Activated naive CD8-positive, alpha-beta T cell treated with anti-CD3 and anti-CD28 coated beads for 36 hours (primary cell): ENCODE measurements around the gene ACBD4. TPM values are rescaled to one million over a fixed set of nuclear protein-coding genes. Genes with fewer than 3 reads are reported as not detected.

Experiments
- DNase-seq: peaks from one replicate; pipeline ENCODE4 v3.0.0; 2021
- H3K27ac Mint-ChIP-seq: one replicate; pipeline ENCODE4 v1.8.0; 2022; ENCODE audit warnings: mild to moderate bottlenecking, moderate library complexity, mixed read lengths
- H3K27me3 Mint-ChIP-seq: one replicate; pipeline ENCODE4 v1.8.0; 2022; ENCODE audit warnings: mild to moderate bottlenecking, mixed read lengths
- H3K36me3 Mint-ChIP-seq: one replicate; pipeline ENCODE4 v1.8.0; 2021; ENCODE audit warnings: mild to moderate bottlenecking, mixed read lengths
- H3K4me1 Mint-ChIP-seq: one replicate; pipeline ENCODE4 v1.8.0; 2021; ENCODE audit warnings: mixed read lengths
- H3K4me3 Mint-ChIP-seq: one replicate; pipeline ENCODE4 v1.8.0; 2022; ENCODE audit warnings: mild to moderate bottlenecking, moderate library complexity, mixed read lengths
- H3K9me3 Mint-ChIP-seq: one replicate; pipeline ENCODE4 v1.8.0; 2022; ENCODE audit warnings: mixed read lengths
- total RNA-seq, 2 experiments: library from RNA; stranded (reverse); gene quantifications; one replicate each; pipeline ENCODE4 v1.2.3, GENCODE V29; 2021

ACBD4 gene
- total RNA-seq, 2 experiments from 2014 or later, result 8.6 to 8.9 TPM

DNA sequence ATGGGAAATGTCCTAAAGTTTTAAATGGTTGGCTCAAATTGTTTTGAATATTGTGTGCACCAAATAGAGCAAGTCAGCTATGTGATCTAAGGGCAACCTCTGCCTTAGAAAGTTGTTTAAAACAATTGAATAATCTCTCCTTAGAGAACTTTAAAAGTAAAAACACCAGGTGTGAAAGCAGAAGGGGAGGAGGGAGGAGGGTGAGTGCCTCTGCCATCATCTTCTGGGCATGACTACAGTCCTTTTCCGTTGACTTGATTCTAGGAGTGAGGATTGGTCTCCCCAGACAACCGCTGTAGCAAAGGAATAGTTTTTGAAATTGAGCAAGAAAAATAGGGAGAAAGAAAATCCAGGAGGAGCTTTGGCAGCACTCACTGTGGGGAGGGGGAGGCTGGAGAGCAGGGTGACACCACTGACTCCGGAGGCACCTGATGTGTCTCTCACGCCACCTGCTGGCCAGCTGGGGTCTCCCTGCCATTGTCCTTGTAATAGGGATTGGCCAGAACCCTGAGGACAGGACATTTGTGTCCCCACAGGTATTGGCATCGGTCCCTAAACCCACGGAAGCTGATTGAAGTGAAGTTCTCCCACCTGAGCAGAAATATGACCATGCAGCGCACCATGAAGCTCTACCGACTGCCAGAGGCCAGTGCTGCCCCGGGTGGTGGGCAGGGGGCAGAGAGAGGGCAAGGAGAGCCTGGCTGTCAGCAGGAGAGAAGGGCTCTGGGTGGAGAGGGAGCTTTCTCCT, 36.4 kb upstream of the ACBD4 start:
- H3K27ac Mint-ChIP-seq, result no peak overlapping the region
- no peak overlapping the region for H3K4me3 Mint-ChIP-seq
- DNase-seq, result peak; percentile 72
- H3K4me1 Mint-ChIP-seq, result no peaks in the 10 kb centered on the region
- no peaks in the 10 kb centered on the region for H3K27me3 Mint-ChIP-seq
- H3K9me3 Mint-ChIP-seq, result no peaks in the 10 kb centered on the region
- peaks cover 26% of the 10 kb centered on the region for H3K36me3 Mint-ChIP-seq

DNA sequence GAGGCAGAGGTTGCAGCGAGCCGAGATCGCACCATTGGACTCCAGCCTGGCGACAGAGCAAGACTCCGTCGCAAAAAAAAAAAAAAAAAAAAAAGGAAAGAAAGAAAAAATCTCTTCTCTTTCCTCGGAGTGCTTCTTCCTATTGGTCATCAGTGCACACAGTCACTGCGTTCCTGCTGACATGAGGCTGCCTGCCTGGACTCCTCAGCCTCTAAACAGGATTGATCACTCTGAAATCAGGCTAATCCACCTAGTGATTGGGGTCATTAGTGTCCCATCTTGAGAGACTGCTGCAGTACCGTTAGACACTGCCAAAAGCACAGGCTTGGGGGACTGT, 34.0 kb upstream of the ACBD4 start:
- peaks cover 13% of the 10 kb centered on the region for H3K36me3 Mint-ChIP-seq

DNA sequence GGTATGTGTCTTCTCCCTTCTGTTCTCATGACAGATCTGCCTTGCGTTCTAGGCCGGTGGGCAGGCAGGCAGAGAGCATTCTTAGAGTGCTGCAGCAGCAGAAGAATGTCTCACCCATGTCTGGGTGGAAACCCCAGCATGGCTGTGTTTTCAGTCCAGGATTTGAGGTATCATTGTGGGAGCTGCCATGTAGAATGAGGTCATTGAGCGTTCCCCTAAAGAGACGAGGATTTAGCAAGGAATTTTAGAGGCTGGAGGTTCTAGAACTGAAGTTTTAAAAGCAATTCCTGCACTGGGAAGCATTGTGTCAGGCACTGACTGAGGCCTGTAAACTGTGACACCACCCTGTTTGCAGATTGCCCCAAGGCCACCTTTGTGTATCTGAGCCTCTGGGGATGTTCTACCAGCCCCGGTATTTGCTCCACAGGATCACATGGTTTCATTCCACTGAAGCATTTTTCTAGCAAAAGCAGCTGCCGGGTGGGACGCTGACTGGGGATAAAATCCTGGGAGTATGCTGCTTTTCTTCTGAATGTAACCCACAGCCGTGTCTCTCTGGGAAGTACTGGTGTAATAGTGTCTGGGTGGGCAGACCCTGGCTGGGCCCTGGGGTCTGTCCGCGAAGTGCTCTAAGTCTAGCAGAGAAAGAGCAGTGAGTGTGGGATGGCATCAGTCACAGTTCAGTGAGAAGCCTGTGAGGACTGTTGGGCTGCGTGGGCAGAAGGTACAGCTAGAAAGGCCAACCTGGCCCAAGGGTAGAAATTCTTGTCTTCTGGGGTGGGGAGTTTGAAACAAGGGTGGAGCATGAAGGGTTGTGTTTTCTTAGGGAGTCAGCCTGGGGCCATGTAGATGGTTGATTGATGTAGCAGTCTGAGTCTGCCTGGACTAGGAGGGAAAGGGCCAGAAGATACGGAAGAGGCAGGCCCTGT, 33.3 kb upstream of the ACBD4 start:
- DNase-seq, result no peak
- Mint-ChIP-seq H3K4me3 (no peak overlapping the region), H3K9me3 (no peaks in the 10 kb centered on the region), H3K27ac (peak overlapping the region; percentile 32), H3K27me3 (no peaks in the 10 kb centered on the region), H3K4me1 (no peaks in the 10 kb centered on the region), H3K36me3 (peaks cover 12% of the 10 kb centered on the region)

More for the DNA sequence above, 34.0 kb upstream of the ACBD4 start:
- no peak overlapping the region for H3K27ac Mint-ChIP-seq
- H3K4me1 Mint-ChIP-seq, result no peaks in the 10 kb centered on the region
- no peak overlapping the region for H3K4me3 Mint-ChIP-seq
- no peak for DNase-seq
- H3K27me3 Mint-ChIP-seq, result no peaks in the 10 kb centered on the region
- no peaks in the 10 kb centered on the region for H3K9me3 Mint-ChIP-seq

DNA sequence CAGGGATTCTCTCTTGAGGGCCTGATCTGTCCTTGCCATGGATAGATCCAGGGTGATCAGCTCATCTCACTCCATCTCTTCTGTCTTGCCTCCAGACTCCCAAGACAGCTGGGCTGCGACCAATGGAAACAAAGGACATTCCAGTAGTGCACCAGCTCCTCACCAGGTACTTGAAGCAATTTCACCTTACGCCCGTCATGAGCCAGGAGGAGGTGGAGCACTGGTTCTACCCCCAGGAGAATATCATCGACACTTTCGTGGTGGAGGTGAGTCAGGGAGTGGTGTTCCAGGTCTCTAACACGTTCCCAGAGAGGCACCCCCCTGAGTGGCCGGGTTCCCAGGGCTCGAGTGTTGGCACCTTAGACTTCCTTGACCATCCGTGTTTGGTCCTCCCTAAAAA, 32.6 kb upstream of the ACBD4 start:
- Mint-ChIP-seq H3K4me3 (no peak overlapping the region), H3K4me1 (no peaks in the 10 kb centered on the region), H3K9me3 (no peaks in the 10 kb centered on the region), H3K27me3 (no peaks in the 10 kb centered on the region), H3K27ac (peak overlapping the region; percentile 32), H3K36me3 (peaks cover 11% of the 10 kb centered on the region)
- no peak for DNase-seq

DNA sequence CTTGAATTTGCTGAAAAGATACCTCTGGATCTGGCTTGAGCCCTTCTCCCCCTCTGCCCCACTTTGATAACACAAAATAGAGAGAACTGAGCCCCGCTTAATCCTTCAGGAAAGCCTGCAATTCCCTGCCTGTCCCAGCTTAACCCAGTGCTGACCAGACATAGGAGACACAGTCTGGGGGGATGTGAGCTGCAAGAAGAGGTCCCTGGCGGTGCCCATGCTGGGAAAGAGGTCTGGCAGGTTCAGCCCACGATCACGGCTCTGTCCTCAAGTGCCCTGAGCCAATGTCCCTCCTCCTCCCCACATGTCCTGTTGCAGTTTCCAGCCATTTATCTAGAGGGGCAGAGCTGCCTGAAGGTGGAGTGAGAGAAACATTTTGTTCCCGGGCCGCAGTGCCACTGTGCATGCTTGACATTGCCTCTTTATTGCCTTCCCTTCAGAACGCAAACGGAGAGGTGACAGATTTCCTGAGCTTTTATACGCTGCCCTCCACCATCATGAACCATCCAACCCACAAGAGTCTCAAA, 32.2 kb upstream of the ACBD4 start:
- Mint-ChIP-seq H3K4me1 (no peaks in the 10 kb centered on the region), H3K4me3 (no peak overlapping the region), H3K27ac (no peak overlapping the region), H3K27me3 (no peaks in the 10 kb centered on the region), H3K36me3 (peaks cover 8% of the 10 kb centered on the region), H3K9me3 (no peaks in the 10 kb centered on the region)
- no peak for DNase-seq

DNA sequence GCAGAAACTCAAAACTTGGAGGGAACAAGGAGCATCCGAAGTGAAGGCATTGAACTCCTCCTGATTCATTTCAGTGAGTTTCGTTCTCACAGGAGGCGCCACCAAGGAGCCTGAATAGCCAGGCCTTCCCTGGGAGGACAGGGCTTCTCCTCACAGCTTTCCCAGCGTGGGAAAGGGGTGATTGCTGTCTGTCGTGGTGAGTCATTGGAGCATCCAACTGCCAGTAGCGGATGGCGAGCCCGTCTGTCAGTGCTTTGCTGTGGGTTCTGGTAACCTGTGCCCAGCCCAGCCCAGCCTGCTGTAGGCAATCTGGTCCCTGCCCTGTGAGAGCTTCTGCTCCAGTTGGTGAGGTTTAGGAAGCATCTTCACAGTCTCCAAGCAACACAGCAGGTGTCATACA, 31.5 kb upstream of the ACBD4 start:
- Mint-ChIP-seq H3K27ac (no peak overlapping the region), H3K27me3 (no peaks in the 10 kb centered on the region), H3K4me3 (no peak overlapping the region), H3K4me1 (no peaks in the 10 kb centered on the region), H3K36me3 (peaks cover 8% of the 10 kb centered on the region), H3K9me3 (no peaks in the 10 kb centered on the region)
- DNase-seq, result no peak

DNA sequence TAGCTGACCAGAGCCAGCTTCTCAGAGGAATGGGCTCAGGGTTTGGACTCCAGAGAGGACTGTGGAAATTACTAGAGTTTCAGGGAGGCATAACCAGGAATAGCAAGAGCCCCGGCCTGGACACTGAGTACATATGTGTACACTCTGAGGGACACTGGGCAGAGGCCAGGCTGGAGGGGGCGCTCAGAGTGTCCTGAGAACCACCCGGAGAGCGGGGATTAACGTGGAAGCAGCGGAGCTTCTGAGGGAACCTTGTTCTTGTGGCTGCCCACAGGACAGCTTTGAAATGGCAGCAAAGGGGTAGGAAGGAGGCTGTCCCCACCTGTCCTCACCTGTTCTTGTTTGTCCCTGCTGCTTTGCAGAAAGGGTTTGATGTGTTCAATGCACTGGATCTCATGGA, 31.0 kb upstream of the ACBD4 start:
- no peak overlapping the region for H3K27ac Mint-ChIP-seq
- no peaks in the 10 kb centered on the region for H3K4me1 Mint-ChIP-seq
- no peaks in the 10 kb centered on the region for H3K9me3 Mint-ChIP-seq
- no peak overlapping the region for H3K4me3 Mint-ChIP-seq
- no peak for DNase-seq
- H3K27me3 Mint-ChIP-seq, result no peaks in the 10 kb centered on the region
- peaks cover 8% of the 10 kb centered on the region for H3K36me3 Mint-ChIP-seq

DNA sequence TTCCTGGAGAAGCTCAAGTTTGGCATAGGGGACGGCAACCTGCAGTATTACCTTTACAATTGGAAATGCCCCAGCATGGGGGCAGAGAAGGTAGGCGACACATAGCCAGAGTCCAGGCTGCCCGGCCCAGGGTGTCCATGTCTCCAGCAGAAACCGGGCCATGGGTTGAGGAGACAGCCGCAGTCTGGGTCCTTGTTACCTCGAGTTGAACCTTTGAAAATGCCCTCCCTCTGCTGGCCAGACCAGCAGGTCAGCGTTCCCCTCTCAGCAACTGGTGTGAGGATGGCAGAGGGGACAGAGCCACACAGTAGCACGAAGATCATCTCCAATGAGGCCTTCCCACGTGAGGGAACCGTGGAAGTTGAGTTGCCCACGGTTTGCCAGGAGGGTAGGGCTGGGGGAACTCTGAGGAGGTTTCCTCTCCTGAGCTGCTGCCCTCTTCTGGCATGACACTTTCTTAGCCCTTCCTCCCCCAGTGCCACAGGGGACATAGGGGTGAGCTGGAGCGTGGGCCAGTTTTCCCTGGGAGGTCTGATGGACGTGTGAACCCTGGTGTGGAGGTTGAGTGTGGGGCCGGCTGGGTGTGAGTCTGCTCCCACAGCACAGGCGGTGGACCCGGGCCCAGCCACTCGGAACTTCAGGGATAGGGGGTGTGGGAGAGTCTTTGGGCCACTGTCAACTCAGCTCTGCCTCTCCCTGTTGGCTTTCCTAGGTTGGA, 30.4 kb upstream of the ACBD4 start:
- H3K4me1 Mint-ChIP-seq, result no peaks in the 10 kb centered on the region
- H3K36me3 Mint-ChIP-seq, result peaks cover 8% of the 10 kb centered on the region
- no peaks in the 10 kb centered on the region for H3K27me3 Mint-ChIP-seq
- no peak for DNase-seq
- no peak overlapping the region for H3K27ac Mint-ChIP-seq
- H3K4me3 Mint-ChIP-seq, result no peak overlapping the region
- no peaks in the 10 kb centered on the region for H3K9me3 Mint-ChIP-seq

DNA sequence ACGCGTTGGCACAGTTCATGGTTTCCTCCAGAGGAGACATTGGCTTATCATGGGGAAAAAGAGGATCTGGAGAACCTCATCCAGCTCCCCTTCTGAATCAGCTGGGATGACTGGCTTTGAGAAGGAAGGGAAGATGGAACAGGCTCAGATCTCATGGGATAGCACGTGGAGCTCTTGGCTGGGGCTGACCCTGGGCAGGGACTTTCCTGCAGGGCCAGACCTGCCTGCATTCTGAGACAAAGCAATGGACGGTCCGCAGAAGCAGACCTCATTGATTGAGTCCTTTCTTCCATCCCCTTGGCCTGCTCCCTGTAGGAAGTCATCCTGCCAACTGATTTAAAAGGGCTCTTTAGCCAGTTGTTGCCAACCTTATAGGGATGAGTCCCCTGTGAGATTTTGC, 29.4 kb upstream of the ACBD4 start:
- no peak overlapping the region for H3K4me3 Mint-ChIP-seq
- H3K27me3 Mint-ChIP-seq, result no peaks in the 10 kb centered on the region
- DNase-seq, result no peak
- no peaks in the 10 kb centered on the region for H3K9me3 Mint-ChIP-seq
- no peak overlapping the region for H3K27ac Mint-ChIP-seq
- H3K4me1 Mint-ChIP-seq, result no peaks in the 10 kb centered on the region
- H3K36me3 Mint-ChIP-seq, result peaks cover 8% of the 10 kb centered on the region

DNA sequence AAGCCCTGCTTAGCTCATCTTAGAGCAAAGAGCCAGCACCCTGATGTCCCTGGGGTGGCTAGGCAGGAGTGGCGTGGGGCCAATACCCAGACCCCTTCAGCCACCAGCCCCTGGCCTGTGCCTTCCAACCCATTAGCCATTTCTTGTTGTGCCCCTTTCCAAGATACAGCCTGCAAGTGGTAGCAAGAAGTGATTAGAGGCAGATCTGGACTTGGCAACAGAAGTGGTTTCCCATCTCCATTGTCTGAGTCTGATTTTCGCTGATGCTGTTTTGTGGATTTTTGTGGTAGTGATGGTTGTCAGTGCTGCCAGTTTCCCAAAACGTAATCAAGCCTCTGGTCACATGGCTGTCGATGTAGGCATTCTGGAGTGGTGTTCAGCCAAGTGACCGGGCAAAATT, 28.9 kb upstream of the ACBD4 start:
- no peaks in the 10 kb centered on the region for H3K27me3 Mint-ChIP-seq
- no peak overlapping the region for H3K4me3 Mint-ChIP-seq
- no peak overlapping the region for H3K27ac Mint-ChIP-seq
- H3K36me3 Mint-ChIP-seq, result peaks cover 7% of the 10 kb centered on the region
- no peaks in the 10 kb centered on the region for H3K4me1 Mint-ChIP-seq
- H3K9me3 Mint-ChIP-seq, result no peaks in the 10 kb centered on the region
- DNase-seq, result no peak

DNA sequence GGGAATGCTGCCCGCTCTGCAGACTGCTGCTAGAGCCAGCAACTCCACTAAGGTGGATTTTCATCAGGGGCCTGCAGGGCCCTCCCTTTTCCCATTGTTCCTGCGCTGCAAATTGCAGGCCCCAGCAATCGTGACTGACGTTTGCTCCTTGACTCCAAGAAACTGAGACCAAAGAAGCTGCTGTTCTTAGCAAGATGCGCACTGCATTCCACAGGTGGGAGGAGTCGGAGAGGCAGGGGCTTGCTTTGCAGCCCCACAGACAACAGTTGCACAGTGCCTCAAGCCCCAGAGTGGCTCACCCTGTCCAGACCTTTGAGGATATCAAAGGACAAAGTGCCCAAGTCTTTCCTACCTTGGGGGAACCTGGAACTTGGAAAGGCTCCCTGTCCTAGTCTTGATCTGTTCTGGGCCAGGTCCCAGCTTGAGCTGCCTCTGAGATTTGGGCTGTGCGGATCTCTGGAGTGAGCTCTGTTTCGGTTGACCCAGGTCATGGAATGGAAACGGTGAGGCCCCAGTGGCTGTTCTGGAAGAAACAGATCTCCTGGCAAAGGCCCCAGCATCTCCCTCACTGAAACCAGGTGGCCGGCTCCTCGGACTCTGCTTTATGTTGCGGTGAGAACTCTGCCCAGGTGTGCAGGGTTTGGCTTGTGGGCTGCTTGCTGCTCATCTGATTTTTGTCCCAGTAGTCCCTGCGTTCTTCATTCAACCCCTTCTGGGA, 28.0 kb upstream of the ACBD4 start:
- Mint-ChIP-seq H3K36me3 (peaks cover 4% of the 10 kb centered on the region), H3K4me1 (no peaks in the 10 kb centered on the region), H3K27ac (peak overlapping the region; percentile 34)

DNA sequence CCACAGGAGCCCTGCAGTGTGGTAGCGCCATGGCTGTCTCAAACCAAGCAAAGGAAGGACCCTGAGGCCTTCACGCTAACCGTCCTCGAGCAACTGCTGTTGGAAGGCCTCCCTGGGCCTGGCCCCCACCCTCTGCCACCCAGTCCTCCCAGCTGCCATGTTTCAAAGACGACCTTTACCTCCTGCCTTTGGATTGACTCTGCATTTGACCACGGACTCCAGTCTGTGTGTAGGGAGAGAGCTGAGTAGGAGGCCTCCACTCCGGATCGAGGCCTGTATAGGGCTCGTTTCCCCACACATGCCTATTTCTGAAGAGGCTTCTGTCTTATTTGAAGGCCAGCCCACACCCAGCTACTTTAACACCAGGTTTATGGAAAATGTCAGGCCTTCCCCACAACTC, 27.4 kb upstream of the ACBD4 start:
- Mint-ChIP-seq H3K4me3 (no peak overlapping the region), H3K4me1 (no peaks in the 10 kb centered on the region), H3K27me3 (no peaks in the 10 kb centered on the region), H3K9me3 (no peaks in the 10 kb centered on the region), H3K27ac (no peak overlapping the region), H3K36me3 (peaks cover 4% of the 10 kb centered on the region)
- DNase-seq, result no peak

More for the DNA sequence above, 28.0 kb upstream of the ACBD4 start:
- H3K4me3 Mint-ChIP-seq, result no peak overlapping the region
- no peaks in the 10 kb centered on the region for H3K27me3 Mint-ChIP-seq
- H3K9me3 Mint-ChIP-seq, result no peaks in the 10 kb centered on the region
- DNase-seq, result no peak

DNA sequence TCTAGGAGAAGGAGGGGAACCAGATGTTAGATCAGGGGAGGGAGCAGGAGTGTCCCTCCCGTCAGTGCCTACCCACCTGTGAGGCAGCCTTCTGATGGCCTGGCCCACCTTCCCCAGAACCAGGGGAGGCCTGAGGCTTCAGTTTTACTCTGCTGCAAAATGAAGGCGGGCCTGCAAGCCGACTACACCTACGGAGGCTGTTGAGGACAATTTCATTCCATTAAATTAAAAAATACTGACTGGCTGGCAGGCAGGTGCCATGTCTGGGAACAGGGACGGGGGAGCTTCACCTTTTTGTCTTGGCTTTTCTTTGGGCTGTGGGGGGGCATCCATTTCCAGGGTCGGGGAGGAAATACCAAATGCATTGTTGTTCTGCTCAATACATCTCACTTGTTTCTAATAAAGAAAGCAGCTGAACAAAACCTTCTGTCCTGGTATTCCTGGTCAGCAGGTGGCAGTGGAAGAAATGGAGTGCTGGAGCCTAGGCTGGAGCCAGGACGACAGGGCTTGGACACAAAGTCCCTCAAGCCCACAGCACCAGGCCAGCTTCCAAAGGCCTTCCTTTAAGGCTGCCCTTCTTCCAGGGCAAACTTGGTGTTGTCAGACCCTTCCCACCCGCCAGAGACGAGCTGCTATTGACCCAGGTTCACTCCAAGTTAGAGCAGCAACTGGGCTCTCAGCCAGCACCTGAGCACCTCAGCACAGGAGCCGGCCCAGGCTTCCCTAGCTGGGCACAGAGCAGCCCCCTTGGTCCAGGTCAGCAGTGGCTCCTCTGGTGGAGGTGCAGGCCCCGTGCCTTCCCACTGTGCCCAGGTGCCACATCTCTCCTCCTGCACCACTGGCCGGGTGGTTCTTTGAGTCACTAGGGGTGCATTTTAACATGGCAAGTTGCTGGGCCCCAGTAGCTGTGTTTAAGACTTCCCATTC, 26.6 kb upstream of the ACBD4 start:
- no peak for DNase-seq
- Mint-ChIP-seq H3K36me3 (peaks cover 4% of the 10 kb centered on the region), H3K4me1 (no peaks in the 10 kb centered on the region), H3K4me3 (no peak overlapping the region), H3K27ac (no peak overlapping the region), H3K9me3 (no peaks in the 10 kb centered on the region), H3K27me3 (no peaks in the 10 kb centered on the region)
